OCI-LY7 (cell line): ENCODE results near the gene SYNDIG1L. TPM values are rescaled to one million over a fixed set of nuclear protein-coding genes. Genes with fewer than 3 reads are reported as not detected.
"Not testable (repeated sequence)": the region's sequence is repeated elsewhere in the genome, so short reads cannot be mapped to it uniquely, and the experiment has no call there.

Experiments used
- BruUV-seq: library from RNA; stranded (reverse); fragments of 400-500 nt; replicated peaks from 2 replicates; lab custom pipeline; 2021; lab: Mats Ljungman, UMichigan
- CTCF ChIA-PET: fragments of 300-600 bp; sonication (Branson Sonifier 250); formaldehyde crosslinking; loops from one replicate; lab custom pipeline; 2022; ENCODE audit warnings: antibody characterized with exemption; ENCODE audit not compliant: unreplicated experiment; lab: Charles Lee
- POLR2A ChIA-PET: fragments of 300-600 bp; sonication (Branson Sonifier 250); formaldehyde crosslinking; loops from one replicate; lab custom pipeline; 2022; ENCODE audit warnings: antibody characterized with exemption; lab: Charles Lee
- DNase-seq: peaks from one replicate; pipeline ENCODE4 v3.0.0-alpha.2; 2015; ENCODE audit warnings: low spot score
- H2AFZ ChIP-seq: fragments of 200-600 bp; sonication (generic), shearing (Covaris generic); 2 replicates; pipeline ENCODE4 v1.6.1; 2014; ENCODE audit warnings: mild to moderate bottlenecking, antibody characterized with exemption, low read length, moderate library complexity
- H3K27ac ChIP-seq: fragments of 200-600 bp; sonication (generic); 2 replicates; pipeline ENCODE4 v1.5.1; 2014; ENCODE audit warnings: mixed run types, low read depth, mild to moderate bottlenecking, moderate library complexity, low read length, inconsistent platforms; ENCODE audit not compliant: poor library complexity, severe bottlenecking
- H3K36me3 ChIP-seq: fragments of 200-600 bp; sonication (generic); 2 replicates; pipeline ENCODE4 v1.6.1; 2014; ENCODE audit warnings: mild to moderate bottlenecking, antibody characterized with exemption, low read length, moderate library complexity, mixed read lengths; ENCODE audit not compliant: insufficient read depth
- H3K4me1 ChIP-seq: fragments of 200-600 bp; sonication (generic); 2 replicates; pipeline ENCODE4 v1.5.1; 2014; ENCODE audit warnings: mild to moderate bottlenecking, low read length; ENCODE audit not compliant: insufficient read depth, poor library complexity, severe bottlenecking
- H3K4me2 ChIP-seq: fragments of 200-600 bp; sonication (generic); 2 replicates; pipeline ENCODE4 v1.6.1; 2014; ENCODE audit warnings: mild to moderate bottlenecking, low read length
- H3K4me3 ChIP-seq: fragments of 200-600 bp; sonication (generic); 2 replicates; pipeline ENCODE4 v1.5.1; 2014; ENCODE audit warnings: mild to moderate bottlenecking, low read depth, low read length; ENCODE audit not compliant: poor library complexity, severe bottlenecking
- H3K79me2 ChIP-seq: fragments of 200-600 bp; sonication (generic); 2 replicates; pipeline ENCODE4 v1.6.1; 2016; ENCODE audit warnings: low read depth, mild to moderate bottlenecking, low read length, moderate library complexity, mixed read lengths; ENCODE audit not compliant: insufficient read depth
- H3K9me2 ChIP-seq: fragments of 200-600 bp; sonication (generic); 2 replicates; pipeline ENCODE4 v1.6.1; 2016; ENCODE audit warnings: mild to moderate bottlenecking, low read length, mixed read lengths; ENCODE audit not compliant: insufficient read depth
- H3K9me3 ChIP-seq: fragments of 200-600 bp; sonication (generic); 2 replicates; pipeline ENCODE4 v1.6.1; 2014; ENCODE audit warnings: mild to moderate bottlenecking, mixed run types, low read length, mixed read lengths
- H4K20me1 ChIP-seq: fragments of 200-600 bp; sonication (generic); 2 replicates; pipeline ENCODE4 v1.6.1; 2014; ENCODE audit warnings: mild to moderate bottlenecking, antibody characterized with exemption, low read length, moderate library complexity, mixed read lengths; ENCODE audit not compliant: insufficient read depth
- CTCF ChIP-seq: fragments of 200-600 bp; sonication (generic); conservative IDR thresholded peaks from 2 replicates; pipeline ENCODE4 v1.5.1; 2014; ENCODE audit warnings: mild to moderate bottlenecking, antibody characterized with exemption, low read length, moderate library complexity, mixed read lengths
- EZH2phosphoT487 ChIP-seq: fragments of 200-600 bp; sonication (generic); IDR thresholded peaks from 2 replicates; pipeline ENCODE4 v1.6.1; 2018; ENCODE audit warnings: low read depth, borderline replicate concordance, mild to moderate bottlenecking, mixed run types, antibody characterized with exemption, low read length, moderate library complexity, mixed read lengths
- intact Hi-C: fragments of 100-400 bp; cut with micrococcal nuclease; formaldehyde crosslinking; loops from one replicate; pipeline ENCODE4 v1.10.0; 2022; ENCODE audit not compliant: unreplicated experiment
- total RNA-seq, 2 experiments: library from RNA; depleted of rRNA in 1 of 2; stranded (reverse); fragments of >200 nt in 1 of 2; shearing (Covaris generic) in 1 of 2; gene quantifications; 2 replicates each; pipeline ENCODE4 v1.2.3, GENCODE V29; 2014 to 2022

SYNDIG1L gene
- total RNA-seq, 2 experiments from 2014 or later: not detected

- no peaks in the 10 kb centered on the region for H3K4me1 ChIP-seq
- CTCF ChIA-PET: no interaction called here
- H3K9me2 ChIP-seq: no peaks in the 10 kb centered on the region
- no peaks in the 10 kb centered on the region for H3K9me3 ChIP-seq
- intact Hi-C loops: no loop called here
- no TSS peak for BruUV-seq
- no peak overlapping the region for H3K27ac ChIP-seq
- no peaks in the 10 kb centered on the region for H3K36me3 ChIP-seq
- no peak overlapping the region for H3K4me2 ChIP-seq
- H3K4me3 ChIP-seq: no peak overlapping the region
- H4K20me1 ChIP-seq: no peaks in the 10 kb centered on the region
- POLR2A ChIA-PET: no interaction called here
- no peaks in the 10 kb centered on the region for H3K79me2 ChIP-seq
- TF ChIP-seq CTCF (no peak), EZH2phosphoT487 (no peak)
- DNase-seq: no peak
- no peak overlapping the region for H2AFZ ChIP-seq
These were observed 31.5 kb upstream of the SYNDIG1L start for GRCh38 chr14:74457565-74457895.

GRCh38 chr14:74456684-74457564 is 30.9 kb upstream of the SYNDIG1L start:
- Histone ChIP-seq H3K36me3 (no peaks in the 10 kb centered on the region), H3K27ac (no peak overlapping the region), H2AFZ (no peak overlapping the region), H3K4me1 (no peaks in the 10 kb centered on the region), H4K20me1 (no peaks in the 10 kb centered on the region), H3K4me2 (no peak overlapping the region), H3K4me3 (no peak overlapping the region), H3K79me2 (no peaks in the 10 kb centered on the region), H3K9me2 (no peaks in the 10 kb centered on the region), H3K9me3 (no peaks in the 10 kb centered on the region)
- POLR2A ChIA-PET: interaction anchor here (0.6 kb wide), 1 partner anchor 21 kb away, joined by 6 read pairs; no protein-coding TSS in a partner anchor
- no peak for DNase-seq
- no TSS peak for BruUV-seq
- intact Hi-C loops: no loop called here
- TF ChIP-seq EZH2phosphoT487 (no peak), CTCF (no peak)
- CTCF ChIA-PET: interaction anchor here (0.6 kb wide), 1 partner anchor 130 kb away, joined by 7 read pairs; no protein-coding TSS in a partner anchor

DNA sequence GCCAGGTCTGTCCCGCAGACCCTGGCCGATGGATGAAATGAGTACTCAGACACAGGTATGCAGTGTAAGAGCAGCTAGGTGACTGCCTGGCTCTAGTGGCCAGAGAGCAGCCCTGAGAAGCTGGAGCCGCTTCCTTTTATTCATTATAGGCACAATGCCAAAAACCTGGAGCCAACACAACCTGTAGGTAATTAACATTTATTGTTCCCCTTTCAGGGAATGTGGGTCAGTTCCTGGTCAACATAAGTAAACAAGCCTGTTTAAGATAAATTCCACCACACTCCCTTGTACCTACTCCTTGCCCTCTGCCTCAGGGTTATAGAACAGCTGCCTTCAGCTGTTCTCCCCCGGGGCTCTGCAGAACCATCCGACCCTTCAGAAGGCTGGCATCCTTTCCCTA is 28.4 kb upstream of the SYNDIG1L start:
- H3K4me3 ChIP-seq, H3K9me3 ChIP-seq, H3K36me3 ChIP-seq, H3K79me2 ChIP-seq, H2AFZ ChIP-seq, BruUV-seq, H3K4me2 ChIP-seq, H3K27ac ChIP-seq, H4K20me1 ChIP-seq, H3K9me2 ChIP-seq, CTCF ChIA-PET, DNase-seq, intact Hi-C loops, H3K4me1 ChIP-seq: not testable (repeated sequence)
- POLR2A ChIA-PET: interaction anchor here (0.6 kb wide), 1 partner anchor 17 kb away, joined by 3 read pairs; no protein-coding TSS in a partner anchor
